Brain pericyte (primary cell): ENCODE results near the gene ZNF414.

Experiments used
- DNase-seq: peaks from one replicate; pipeline ENCODE4 v3.0.0-alpha.2; 2012; ENCODE audit warnings: low read depth, low spot score

Gene ZNF414

DNA sequence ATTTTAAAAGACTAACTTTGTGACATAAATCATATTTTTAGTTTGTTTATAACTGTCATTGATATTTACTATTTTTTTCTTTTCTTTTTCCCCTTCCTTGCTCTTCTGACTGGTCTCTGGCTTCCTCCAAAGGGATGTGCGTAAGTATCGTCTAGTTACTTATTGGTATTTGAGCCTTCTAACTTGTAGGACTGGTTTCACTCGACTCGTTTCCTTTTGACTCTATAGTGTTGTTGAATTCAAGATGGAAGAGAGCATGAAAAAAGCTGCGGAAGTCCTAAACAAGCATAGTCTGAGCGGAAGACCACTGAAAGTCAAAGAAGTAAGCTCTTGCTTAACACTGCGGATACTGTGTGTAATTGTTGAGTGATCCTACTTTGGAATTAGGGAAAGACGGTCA, 50.6 kb downstream of the ZNF414 start:
- no peak for DNase-seq

GRCh38 chr19:8462571-8462970, 51.4 kb downstream of the ZNF414 start:
- DNase-seq, result no peak

GRCh38 chr19:8461891-8462290, 52.1 kb downstream of the ZNF414 start:
- no peak for DNase-seq

GRCh38 chr19:8461376-8461775, 52.6 kb downstream of the ZNF414 start:
- no peak for DNase-seq

GRCh38 chr19:8460516-8461298, 53.3 kb downstream of the ZNF414 start:
- no peak for DNase-seq
